ENCODE measurements around the gene ATG4D.
"Not testable (repeated sequence)": the region's sequence is repeated elsewhere in the genome, so short reads cannot be mapped to it uniquely, and the experiment has no call there.

Gene ATG4D

DNA sequence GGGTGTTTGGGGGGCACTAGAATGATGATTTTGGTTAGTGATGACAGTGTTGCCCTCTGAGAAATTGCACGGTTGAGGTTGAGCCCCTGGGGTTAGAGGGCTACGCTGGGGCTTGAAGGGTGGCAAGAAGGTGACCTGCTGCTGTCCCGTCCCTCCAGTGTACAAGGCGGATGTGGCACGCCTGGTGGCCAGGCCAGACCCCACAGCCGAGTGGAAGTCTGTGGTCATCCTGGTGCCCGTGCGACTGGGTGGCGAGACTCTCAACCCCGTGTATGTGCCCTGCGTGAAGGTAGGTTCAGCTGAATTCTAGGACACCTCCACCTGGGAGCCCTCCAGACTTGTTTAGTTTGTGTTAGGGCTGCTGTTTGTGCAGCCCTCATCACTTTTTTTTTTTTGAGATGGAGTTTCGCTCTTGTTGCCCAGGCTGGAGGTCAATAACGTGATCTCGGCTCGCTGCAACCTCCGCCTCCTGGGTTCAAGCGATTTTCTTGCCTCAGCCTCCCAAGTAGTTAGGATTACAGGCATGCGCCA lies 5.1 kb downstream of the ATG4D start:
- H3K4me3 ChIP-seq = no peak overlapping the region
- H3K27ac ChIP-seq = no peak overlapping the region

- peak overlapping the region in 1 of 21 experiments; percentile 10 for H3K27ac ChIP-seq
- no peak overlapping the region for H3K4me3 ChIP-seq
Observed at GRCh38 chr19:10549733-10550132, 6.0 kb downstream of the ATG4D start.

DNA sequence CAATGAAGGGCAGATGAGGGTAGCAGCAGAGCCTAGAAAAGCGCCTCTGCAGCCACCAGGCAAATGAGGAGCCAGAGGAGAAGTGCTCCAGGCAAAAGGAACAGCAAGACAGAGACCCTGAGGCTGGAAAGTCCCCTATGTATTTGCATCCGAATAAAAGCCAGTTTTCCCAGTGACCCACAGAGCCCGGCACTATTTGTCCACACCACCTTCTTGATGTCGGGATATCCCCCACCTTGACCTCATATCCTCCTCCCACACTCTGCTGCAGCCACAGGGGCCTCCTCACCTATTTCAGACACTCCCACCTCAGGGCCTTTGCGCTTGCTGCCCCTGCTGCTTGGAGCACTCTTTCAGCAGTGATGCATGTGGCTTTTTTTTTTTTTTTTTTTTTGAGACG lies 6.6 kb downstream of the ATG4D start:
- Histone ChIP-seq H3K27ac (no peak overlapping the region), H3K4me3 (no peak overlapping the region)

DNA sequence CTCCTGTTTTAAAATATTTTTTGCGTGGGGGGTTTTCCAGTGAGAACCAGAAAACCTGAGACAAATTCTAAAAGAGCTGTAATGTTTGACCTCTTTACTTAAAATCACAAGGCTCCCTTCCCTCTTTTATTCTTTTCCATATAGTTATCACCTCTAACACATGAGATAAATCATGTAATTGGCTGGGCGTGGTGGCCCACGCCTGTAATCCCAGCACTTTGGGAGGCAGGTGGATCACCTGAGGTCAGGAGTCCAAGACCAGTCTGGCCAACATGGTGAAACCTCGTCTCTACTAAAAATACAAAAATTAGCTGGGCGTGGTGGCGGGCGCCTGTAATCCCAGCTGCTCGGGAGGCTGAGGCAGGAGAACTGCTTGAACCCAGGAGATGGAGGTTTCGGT lies 7.3 kb downstream of the ATG4D start:
- not testable (repeated sequence) for H3K27ac ChIP-seq, H3K4me3 ChIP-seq

- Histone ChIP-seq H3K27ac (peak overlapping the region in 5 of 21 experiments; percentile 14 to 43 (median 32)), H3K4me3 (no peak overlapping the region)
Observed at GRCh38 chr19:10551698-10552301, 8.1 kb downstream of the ATG4D start.

DNA sequence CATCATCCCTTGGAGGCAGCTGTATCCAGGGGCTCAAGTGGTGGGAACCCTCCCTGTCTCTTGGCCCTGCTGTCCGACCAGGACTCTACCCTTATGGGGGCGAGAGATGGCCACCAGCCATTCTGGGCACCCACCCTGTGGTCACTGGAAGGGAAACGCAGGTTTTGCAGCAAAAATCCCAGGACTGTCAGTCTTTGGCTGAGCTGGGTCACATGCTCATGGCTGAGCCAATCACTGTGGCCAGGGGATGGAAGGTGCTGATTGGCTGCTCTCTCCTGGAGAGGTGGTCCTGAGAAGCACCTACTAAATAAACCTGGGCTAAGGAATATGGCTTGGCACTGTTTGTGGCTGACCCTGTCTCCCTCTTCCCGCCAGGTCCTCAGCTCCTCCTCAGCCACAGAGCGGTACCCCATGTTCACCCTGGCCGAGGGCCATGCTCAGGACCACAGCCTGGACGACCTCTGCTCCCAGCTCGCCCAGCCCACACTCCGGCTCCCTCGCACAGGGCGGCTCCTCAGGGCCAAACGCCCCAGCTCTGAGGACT lies 8.9 kb downstream of the ATG4D start:
- Histone ChIP-seq H3K27ac (peak overlapping the region in 12 of 21 experiments; percentile 27 to 87 (median 74)), H3K4me3 (no peak overlapping the region)

- H3K4me3 ChIP-seq = no peak overlapping the region
- peak overlapping the region in 18 of 21 experiments; percentile 10 to 89 (median 74) for H3K27ac ChIP-seq
Observed at GRCh38 chr19:10553087-10553667, 9.5 kb downstream of the ATG4D start.

- H3K27ac ChIP-seq = peak overlapping the region in 19 of 21 experiments; percentile 10 to 89 (median 75)
Observed at GRCh38 chr19:10553943-10554381, 10.3 kb downstream of the ATG4D start.

GRCh38 chr19:10554760-10555609 lies 11.3 kb downstream of the ATG4D start:
- Histone ChIP-seq H3K27ac (peak overlapping the region in 20 of 21 experiments; percentile 32 to 89 (median 75)), H3K4me3 (no peak overlapping the region)

More at GRCh38 chr19:10553943-10554381, 10.3 kb downstream of the ATG4D start:
- H3K4me3 ChIP-seq = no peak overlapping the region

DNA sequence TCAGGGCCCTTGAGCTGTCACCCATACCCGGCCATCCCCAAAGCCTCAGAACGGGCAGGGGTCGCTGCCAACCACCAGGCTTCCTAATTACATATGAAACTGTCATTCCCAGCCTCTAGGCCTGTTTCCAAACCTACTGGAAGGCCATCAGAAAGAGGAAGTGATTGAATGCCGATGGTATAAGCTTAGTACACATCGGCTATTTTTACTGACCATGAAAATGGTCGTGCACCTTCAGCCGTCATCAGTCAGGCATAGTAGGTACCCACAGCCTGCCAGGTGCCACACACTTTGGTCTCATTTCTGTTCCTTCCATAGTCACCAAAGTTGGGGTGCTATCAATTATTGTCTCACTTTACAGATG lies 11.9 kb downstream of the ATG4D start:
- Histone ChIP-seq H3K4me3 (no peak overlapping the region), H3K27ac (peak overlapping the region in 18 of 21 experiments; percentile 32 to 89 (median 72))

DNA sequence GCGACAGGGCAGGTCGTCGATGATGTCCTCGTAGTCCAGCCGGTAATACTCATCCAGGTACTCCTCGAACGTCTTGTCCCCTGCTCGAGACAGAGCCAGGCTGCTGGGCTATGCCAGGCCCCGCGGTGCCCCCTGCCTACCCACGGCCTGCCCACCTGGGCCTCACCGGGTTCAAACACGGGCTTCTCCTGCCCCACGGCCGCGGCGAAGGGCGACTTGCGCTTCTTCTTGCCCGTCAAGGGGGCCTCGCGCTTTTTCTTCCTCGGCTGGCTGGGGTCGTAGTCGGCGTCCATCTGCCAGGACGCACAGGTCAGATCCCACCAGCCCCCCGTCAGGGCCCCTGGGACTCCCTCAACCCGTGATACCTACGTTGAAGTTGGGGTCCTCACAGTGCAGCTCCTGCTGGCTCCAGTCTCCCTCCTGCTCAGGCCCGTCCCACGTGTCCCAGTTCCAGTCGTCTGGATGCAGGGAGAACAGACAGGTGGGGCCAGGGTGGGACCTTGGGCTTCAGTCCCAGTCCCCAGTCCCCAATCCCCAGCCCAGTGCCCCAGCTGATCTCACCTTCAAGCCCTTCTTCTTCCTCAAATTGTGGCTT lies 14.0 kb downstream of the ATG4D start:
- Histone ChIP-seq H3K4me3 (no peak overlapping the region), H3K27ac (no peak overlapping the region)

- Histone ChIP-seq H3K4me3 (no peak overlapping the region), H3K27ac (no peak overlapping the region)
Observed at GRCh38 chr19:10560154-10560553, 16.4 kb downstream of the ATG4D start.

- H3K4me3 ChIP-seq = no peak overlapping the region
- H3K27ac ChIP-seq = no peak overlapping the region
Observed at GRCh38 chr19:10562609-10563008, 18.9 kb downstream of the ATG4D start.

- H3K4me3 ChIP-seq = peak overlapping the region; percentile 69 to 93 (median 87)
- H3K27ac ChIP-seq = peak overlapping the region; percentile 23 to 95 (median 90)
Observed at GRCh38 chr19:10565028-10565566, 21.4 kb downstream of the ATG4D start.

- Histone ChIP-seq H3K4me3 (peak within 1 kb of the TSS; percentile 69 to 93 (median 87)), H3K27ac (peak within 1 kb of the TSS; percentile 23 to 95 (median 90))
Observed at GRCh38 chr19:10565567-10566407, 22.1 kb downstream of the ATG4D start, which contains the start of gene KRI1. Gene KRI1, minus strand, starts transcription at chr19:10566010. Its CDS starts 11 bp downstream, at chr19:10565999.

DNA sequence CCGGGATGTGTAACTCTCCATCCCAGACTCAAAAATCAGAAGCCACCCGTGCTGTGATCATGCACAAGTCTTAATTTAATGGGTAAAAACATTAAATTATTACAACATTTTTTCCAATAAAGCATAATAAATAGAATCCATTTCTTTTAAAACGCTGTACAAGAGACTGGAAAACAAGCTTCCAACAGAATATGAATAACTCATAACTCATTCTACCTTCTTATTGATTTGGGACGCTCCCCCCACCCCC lies 22.6 kb downstream of the ATG4D start:
- Histone ChIP-seq H3K4me3 (peak overlapping the region; percentile 69 to 93 (median 87)), H3K27ac (peak overlapping the region in 20 of 21 experiments; percentile 30 to 95 (median 88))

DNA sequence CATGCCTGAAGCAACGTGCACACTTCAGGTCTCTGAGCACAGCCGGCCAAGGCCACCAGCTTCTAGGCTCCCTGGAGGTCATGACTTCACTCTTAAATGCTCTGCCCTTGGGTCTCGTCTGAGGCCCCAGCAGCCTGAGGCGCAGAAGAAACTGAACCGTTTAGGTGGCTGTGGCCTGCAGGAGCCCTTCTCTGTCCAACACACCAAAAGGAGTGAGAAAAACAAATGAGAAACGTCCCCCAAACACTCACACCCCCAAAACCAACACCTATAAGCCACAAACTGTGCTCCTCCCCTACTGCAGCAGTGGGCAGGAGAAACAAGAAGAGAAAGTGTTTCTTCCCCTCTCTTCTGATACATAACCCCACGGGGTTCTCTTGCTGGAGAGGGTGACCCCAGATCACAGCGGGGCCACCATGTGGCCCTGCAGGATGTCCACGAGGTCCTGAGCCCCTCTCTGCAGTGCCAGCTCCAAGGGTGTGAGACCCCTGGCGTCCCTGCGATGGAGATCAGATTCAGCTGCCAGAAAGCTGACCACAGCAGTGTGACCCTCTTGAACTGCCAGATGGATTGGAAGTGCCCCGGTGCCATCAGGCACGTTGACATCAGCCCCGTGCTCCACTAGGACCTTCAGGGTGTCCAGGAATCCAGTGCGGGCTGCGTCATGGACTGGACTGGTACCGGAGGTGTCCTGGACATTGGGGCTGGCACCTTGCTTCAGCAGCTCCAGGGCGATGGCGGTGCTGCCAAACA lies 23.1 kb downstream of the ATG4D start:
- peak overlapping the region; percentile 4 to 93 (median 87) for H3K4me3 ChIP-seq

GRCh38 chr19:10567656-10568055 lies 24.0 kb downstream of the ATG4D start:
- peak overlapping the region in 18 of 21 experiments; percentile 30 to 95 (median 88) for H3K27ac ChIP-seq
- H3K4me3 ChIP-seq = peak overlapping the region; percentile 54 to 93 (median 63)

More for the DNA sequence above, 23.1 kb downstream of the ATG4D start:
- peak overlapping the region in 20 of 21 experiments; percentile 30 to 95 (median 88) for H3K27ac ChIP-seq
